ENCODE results near the gene TUFT1.

DNA sequence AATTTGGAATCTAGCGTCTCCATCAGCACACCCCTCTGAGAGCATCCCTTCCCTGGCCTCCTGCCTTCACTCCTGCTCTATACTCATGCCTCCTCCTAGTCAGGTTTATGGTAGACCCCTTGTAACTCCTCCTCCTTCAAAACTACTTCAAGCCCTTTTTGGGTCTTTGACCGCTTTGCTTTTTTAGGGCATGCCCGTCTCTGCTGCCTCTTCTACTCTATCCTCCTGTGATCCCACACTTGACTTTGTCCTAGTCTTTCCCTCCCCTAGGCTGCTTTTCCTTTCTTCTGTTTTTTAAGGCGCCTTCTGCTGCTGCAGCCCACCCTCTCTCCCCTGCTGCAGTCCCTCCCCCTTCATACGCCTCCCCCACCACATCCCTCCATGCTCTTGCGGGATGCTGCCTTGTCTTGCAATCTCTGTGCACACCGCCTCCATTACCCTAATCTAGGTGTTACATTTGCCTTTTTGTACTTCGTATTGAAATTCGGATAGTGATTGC, 73.2 kb downstream of the TUFT1 start:
- TF ChIP-seq FOXM1 (IDR thresholded peaks at IDR 0.05; ENCODE audit: borderline replicate concordance), result no peak
- TF ChIP-seq NFRKB (IDR thresholded peaks at IDR 0.05), result no peak
- no peak for TF ChIP-seq SP1 (IDR thresholded peaks at IDR 0.05)
- TF ChIP-seq CTBP1 (IDR thresholded peaks at IDR 0.05; ENCODE audit: borderline replicate concordance), result no peak
- TF ChIP-seq FOXA1 (IDR thresholded peaks at IDR 0.05), result no peak
- no peak for TF ChIP-seq HDGF (IDR thresholded peaks at IDR 0.05; ENCODE audit: borderline replicate concordance)
- TF ChIP-seq L3MBTL2 (conservative IDR thresholded peaks at IDR 0.05), result no peak
- no peak for TF ChIP-seq BHLHE40 (IDR thresholded peaks at IDR 0.05; ENCODE audit: borderline replicate concordance)
- TF ChIP-seq FOXK2 (IDR thresholded peaks at IDR 0.05), result no peak
- TF ChIP-seq ZNF384 (IDR thresholded peaks at IDR 0.05), result no peak
